Gastrocnemius medialis (tissue), 4 donors: ENCODE data around the gene SEMA4B. TPM values are rescaled to one million over a fixed set of nuclear protein-coding genes. Genes with fewer than 3 reads are reported as not detected.
A peak's percentile ranks its signal among the peaks of the same experiment; 100 is the strongest.
"Not testable (repeated sequence)": the region's sequence is repeated elsewhere in the genome, so short reads cannot be mapped to it uniquely, and the experiment has no call there.

Source experiments
- ATAC-seq, 2 donors: fragments of 150-250 bp; one replicate each; pipeline ENCODE4 v1.9.1; 2016
- DNase-seq, 2 donors: peaks; one replicate each; pipeline ENCODE4 v3.0.0-alpha.2; 2019
- H3K27ac ChIP-seq, 4 donors: fragments of 200-600 bp; sonication (generic); 1 replicate in 1 of 4; 2 replicates in 3 of 4; pipeline ENCODE4 v1.5.1; 2016 to 2018; ENCODE audit warnings: mild to moderate bottlenecking in 2 of 4, moderate library complexity in 1 of 4
- H3K27me3 ChIP-seq, 3 donors: fragments of 200-600 bp; sonication (generic) in 2 of 3; 1 replicate in 1 of 3; 2 replicates in 2 of 3; pipeline versions ENCODE4 v1.5.1 to v1.6.0; 2016 to 2019; ENCODE audit warnings: mild to moderate bottlenecking in 1 of 3, moderate library complexity in 1 of 3
- H3K36me3 ChIP-seq, 2 donors: fragments of 200-600 bp; sonication (generic) in 1 of 2; one replicate each; pipeline ENCODE4 v1.5.1; 2017 to 2018
- H3K4me1 ChIP-seq, 2 donors: fragments of 200-600 bp; sonication (generic) in 1 of 2; one replicate each; pipeline ENCODE4 v1.5.1; 2016 to 2017; ENCODE audit warnings: mild to moderate bottlenecking in 2 of 2
- H3K4me3 ChIP-seq, 4 donors: fragments of 200-600 bp; sonication (generic) in 3 of 4; 1 replicate in 1 of 4; 2 replicates in 3 of 4; pipeline ENCODE4 v1.5.1; 2016 to 2019; ENCODE audit warnings: mild to moderate bottlenecking in 2 of 4
- H3K9me3 ChIP-seq, 3 donors: fragments of 200-600 bp; sonication (generic) in 2 of 3; 1 replicate in 1 of 3; 2 replicates in 2 of 3; pipeline ENCODE4 v1.5.1; 2016 to 2019
- POLR2A ChIP-seq, 2 donors: fragments of 450-650 bp; IDR thresholded peaks; one replicate each; pipeline ENCODE4 v1.6.1; 2017; ENCODE audit warnings: antibody characterized with exemption in 2 of 2, mild to moderate bottlenecking in 2 of 2, moderate library complexity in 2 of 2
- in situ Hi-C, 4 donors: fragments of 200-750 bp; cut with MboI; loops; one replicate each; pipeline versions ENCODE4 v1.15.0 to v1.8.0; 2017; ENCODE audit warnings: low sequenced_read_pairs in 4 of 4
- intact Hi-C: fragments of 100-400 bp; cut with DNase I; formaldehyde crosslinking; loops from one replicate; pipeline ENCODE4 v1.15.1; 2023; ENCODE audit warnings: low total_unique reads
- total RNA-seq, 4 donors: library from RNA; depleted of rRNA; stranded (reverse); fragments of >200 nt; gene quantifications; one replicate each; pipeline versions ENCODE4 v1.1.0 to v1.2.3, GENCODE V29; 2016
- TF ChIP-seq, protein P1 (sequence below), 5 experiments: fragments of 450-650 bp in 3 of 5; fragments of 200-600 bp in 2 of 5; sonication (generic) in 2 of 5; IDR thresholded peaks in 4 of 5; conservative IDR thresholded peaks in 1 of 5; 1 replicate in 4 of 5; 2 replicates in 1 of 5; pipeline ENCODE4 v1.5.1; 2016 to 2019; ENCODE audit warnings: antibody characterized with exemption in 5 of 5, mild to moderate bottlenecking in 3 of 5, moderate library complexity in 3 of 5

SEMA4B gene
- total RNA-seq, 4 donors from 2014 or later = 2.1 to 12.1 (median 6.4) TPM

DNA sequence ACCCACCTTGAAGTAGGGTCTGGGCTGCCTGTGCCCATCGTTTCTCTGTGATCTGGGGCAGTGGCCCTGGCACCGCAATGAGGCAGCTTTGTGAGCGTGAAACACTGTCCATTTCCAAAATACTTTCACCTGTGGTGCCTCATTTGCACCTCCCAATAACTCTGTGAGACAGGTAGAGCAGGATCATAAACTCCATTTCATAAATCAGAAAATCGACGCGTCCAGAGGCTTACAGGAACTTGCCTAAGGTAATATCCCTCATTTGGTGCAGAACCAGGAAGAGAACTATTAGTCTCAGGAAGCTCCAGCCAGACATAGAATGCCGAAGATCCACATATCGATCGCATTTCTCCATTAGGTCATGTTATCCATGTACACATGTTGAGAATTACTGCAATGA is 38.2 kb upstream of the SEMA4B start:
- no peak overlapping the region for H3K27ac ChIP-seq
- no peak overlapping the region for H3K4me3 ChIP-seq
- intact Hi-C loops = no loop called here
- no peaks in the 10 kb centered on the region for H3K36me3 ChIP-seq
- TF ChIP-seq, protein P1, sequence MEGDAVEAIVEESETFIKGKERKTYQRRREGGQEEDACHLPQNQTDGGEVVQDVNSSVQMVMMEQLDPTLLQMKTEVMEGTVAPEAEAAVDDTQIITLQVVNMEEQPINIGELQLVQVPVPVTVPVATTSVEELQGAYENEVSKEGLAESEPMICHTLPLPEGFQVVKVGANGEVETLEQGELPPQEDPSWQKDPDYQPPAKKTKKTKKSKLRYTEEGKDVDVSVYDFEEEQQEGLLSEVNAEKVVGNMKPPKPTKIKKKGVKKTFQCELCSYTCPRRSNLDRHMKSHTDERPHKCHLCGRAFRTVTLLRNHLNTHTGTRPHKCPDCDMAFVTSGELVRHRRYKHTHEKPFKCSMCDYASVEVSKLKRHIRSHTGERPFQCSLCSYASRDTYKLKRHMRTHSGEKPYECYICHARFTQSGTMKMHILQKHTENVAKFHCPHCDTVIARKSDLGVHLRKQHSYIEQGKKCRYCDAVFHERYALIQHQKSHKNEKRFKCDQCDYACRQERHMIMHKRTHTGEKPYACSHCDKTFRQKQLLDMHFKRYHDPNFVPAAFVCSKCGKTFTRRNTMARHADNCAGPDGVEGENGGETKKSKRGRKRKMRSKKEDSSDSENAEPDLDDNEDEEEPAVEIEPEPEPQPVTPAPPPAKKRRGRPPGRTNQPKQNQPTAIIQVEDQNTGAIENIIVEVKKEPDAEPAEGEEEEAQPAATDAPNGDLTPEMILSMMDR (IDR thresholded peaks at IDR 0.05 in 4 of 5, conservative IDR thresholded peaks at IDR 0.05 in 1 of 5) = no peak
- TF ChIP-seq POLR2A (IDR thresholded peaks at IDR 0.05) = no peak
- peaks cover 6 to 8% of the 10 kb centered on the region in 2 donors for H3K4me1 ChIP-seq
- H3K9me3 ChIP-seq = no peaks in the 10 kb centered on the region
- in situ Hi-C loops = loop anchor here in 1 of 4 donors (5.0 kb wide), 1 partner anchor 54 kb away; no protein-coding TSS in a partner anchor
- DNase-seq = no peak
- no peak for ATAC-seq
- no peaks in the 10 kb centered on the region for H3K27me3 ChIP-seq

GRCh38 chr15:90164239-90164638 is 36.9 kb upstream of the SEMA4B start:
- H3K27ac ChIP-seq, H3K36me3 ChIP-seq, ATAC-seq, intact Hi-C loops, H3K27me3 ChIP-seq, H3K4me1 ChIP-seq, H3K4me3 ChIP-seq, DNase-seq, H3K9me3 ChIP-seq: not testable (repeated sequence)
- in situ Hi-C loops = loop anchor here in 1 of 4 donors (5.0 kb wide), 1 partner anchor 53 kb away; no protein-coding TSS in a partner anchor

GRCh38 chr15:90165157-90165556 is 36.0 kb upstream of the SEMA4B start:
- intact Hi-C loops = no loop called here
- Histone ChIP-seq H3K27me3 (no peaks in the 10 kb centered on the region), H3K4me1 (no peaks in the 10 kb centered on the region), H3K4me3 (no peak overlapping the region), H3K27ac (peak overlapping the region in 1 of 4 donors; percentile 19), H3K9me3 (no peaks in the 10 kb centered on the region), H3K36me3 (no peaks in the 10 kb centered on the region)
- TF ChIP-seq POLR2A (IDR thresholded peaks at IDR 0.05) = no peak
- TF ChIP-seq, protein P1 (IDR thresholded peaks at IDR 0.05 in 4 of 5, conservative IDR thresholded peaks at IDR 0.05 in 1 of 5) = no peak
- DNase-seq (no peak), ATAC-seq (no peak)
- in situ Hi-C loops = loop anchor here in 2 of 4 donors (5.0 kb wide), 2 partner anchors 47 to 52 kb away; no protein-coding TSS in a partner anchor

DNA sequence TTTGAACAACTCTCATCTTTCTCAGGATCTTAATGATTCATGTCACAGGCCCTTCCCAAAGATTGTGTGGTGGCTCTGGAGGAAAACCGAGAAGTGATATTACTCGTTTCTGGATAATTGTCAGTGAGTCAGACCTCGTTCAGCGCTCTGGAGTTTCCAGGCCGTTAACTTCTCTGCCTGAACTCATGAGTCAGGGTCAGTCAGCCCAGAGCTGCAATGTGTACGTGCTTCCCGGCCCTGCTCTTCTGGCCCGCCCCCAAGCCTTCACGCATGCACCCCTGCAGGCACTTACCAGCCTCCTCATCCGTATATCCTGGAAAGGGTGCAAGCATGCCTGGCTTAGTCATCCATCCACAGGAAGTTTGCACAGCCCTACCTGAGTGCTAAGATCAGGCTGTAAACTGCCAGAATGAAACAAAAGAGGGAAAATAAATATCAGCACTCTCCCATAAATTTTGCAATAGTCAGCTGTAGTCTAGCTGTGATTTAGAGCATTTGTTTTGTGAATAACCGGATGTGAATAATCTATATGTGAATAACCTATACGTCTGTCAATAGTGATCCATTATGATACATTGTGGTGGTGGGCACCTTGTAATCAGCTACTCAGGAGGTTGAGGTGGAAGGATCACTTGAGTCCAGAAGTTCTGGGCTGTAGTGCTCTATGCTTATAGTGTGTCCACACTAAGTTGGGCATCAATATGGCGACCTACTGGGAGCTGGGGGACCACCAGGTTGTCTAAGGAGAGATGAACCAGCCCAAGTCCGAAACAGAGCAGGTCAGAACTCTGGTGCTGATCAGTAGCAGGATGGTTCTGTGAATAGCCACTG is 35.3 kb upstream of the SEMA4B start:
- intact Hi-C loops = no loop called here
- no peaks in the 10 kb centered on the region for H3K27me3 ChIP-seq
- no peak overlapping the region for H3K4me3 ChIP-seq
- no peaks in the 10 kb centered on the region for H3K4me1 ChIP-seq
- H3K27ac ChIP-seq = peak overlapping the region in 1 of 4 donors; percentile 19
- no peak for DNase-seq
- no peaks in the 10 kb centered on the region for H3K36me3 ChIP-seq
- peak in 1 of 2 donors; percentile 66 for ATAC-seq
- H3K9me3 ChIP-seq = no peaks in the 10 kb centered on the region
- TF ChIP-seq, protein P1 (IDR thresholded peaks at IDR 0.05 in 4 of 5, conservative IDR thresholded peaks at IDR 0.05 in 1 of 5) = no peak
- no peak for TF ChIP-seq POLR2A (IDR thresholded peaks at IDR 0.05)
- in situ Hi-C loops = loop anchor here in 2 of 4 donors (5.0 kb wide), 2 partner anchors 46 to 51 kb away; no protein-coding TSS in a partner anchor

GRCh38 chr15:90167121-90167520 is 34.0 kb upstream of the SEMA4B start:
- TF ChIP-seq POLR2A (IDR thresholded peaks at IDR 0.05) = no peak
- TF ChIP-seq, protein P1 (IDR thresholded peaks at IDR 0.05 in 4 of 5, conservative IDR thresholded peaks at IDR 0.05 in 1 of 5) = no peak
- DNase-seq (no peak), ATAC-seq (no peak)
- H3K36me3 ChIP-seq = no peaks in the 10 kb centered on the region
- H3K27ac ChIP-seq = no peak overlapping the region
- no peaks in the 10 kb centered on the region for H3K4me1 ChIP-seq
- in situ Hi-C loops = loop anchor here in 2 of 4 donors (5.0 kb wide), 2 partner anchors 45 to 50 kb away; no protein-coding TSS in a partner anchor
- H3K4me3 ChIP-seq = no peak overlapping the region
- no peaks in the 10 kb centered on the region for H3K9me3 ChIP-seq
- intact Hi-C loops = no loop called here
- H3K27me3 ChIP-seq = no peaks in the 10 kb centered on the region
